Vagina (tissue), 2 donors: ENCODE data around the gene ACOX1.

Experiments used
- POLR2AphosphoS5 ChIP-seq, 2 donors: sonication (generic); formaldehyde crosslinking; IDR thresholded peaks; one replicate each; pipeline ENCODE4 v1.9.0; 2017; ENCODE audit warnings: antibody characterized with exemption in 2 of 2, mild to moderate bottlenecking in 2 of 2, low read depth in 1 of 2; ENCODE audit not compliant: insufficient read depth in 1 of 2
- TF ChIP-seq, protein P1 (sequence below), 3 experiments: fragments of 450-650 bp in 2 of 3; fragments of 200-600 bp in 1 of 3; sonication (generic) in 1 of 3; IDR thresholded peaks; one replicate each; pipeline ENCODE4 v1.5.1; 2017 to 2019; ENCODE audit warnings: antibody characterized with exemption in 3 of 3, mild to moderate bottlenecking in 2 of 3, moderate library complexity in 2 of 3

DNA sequence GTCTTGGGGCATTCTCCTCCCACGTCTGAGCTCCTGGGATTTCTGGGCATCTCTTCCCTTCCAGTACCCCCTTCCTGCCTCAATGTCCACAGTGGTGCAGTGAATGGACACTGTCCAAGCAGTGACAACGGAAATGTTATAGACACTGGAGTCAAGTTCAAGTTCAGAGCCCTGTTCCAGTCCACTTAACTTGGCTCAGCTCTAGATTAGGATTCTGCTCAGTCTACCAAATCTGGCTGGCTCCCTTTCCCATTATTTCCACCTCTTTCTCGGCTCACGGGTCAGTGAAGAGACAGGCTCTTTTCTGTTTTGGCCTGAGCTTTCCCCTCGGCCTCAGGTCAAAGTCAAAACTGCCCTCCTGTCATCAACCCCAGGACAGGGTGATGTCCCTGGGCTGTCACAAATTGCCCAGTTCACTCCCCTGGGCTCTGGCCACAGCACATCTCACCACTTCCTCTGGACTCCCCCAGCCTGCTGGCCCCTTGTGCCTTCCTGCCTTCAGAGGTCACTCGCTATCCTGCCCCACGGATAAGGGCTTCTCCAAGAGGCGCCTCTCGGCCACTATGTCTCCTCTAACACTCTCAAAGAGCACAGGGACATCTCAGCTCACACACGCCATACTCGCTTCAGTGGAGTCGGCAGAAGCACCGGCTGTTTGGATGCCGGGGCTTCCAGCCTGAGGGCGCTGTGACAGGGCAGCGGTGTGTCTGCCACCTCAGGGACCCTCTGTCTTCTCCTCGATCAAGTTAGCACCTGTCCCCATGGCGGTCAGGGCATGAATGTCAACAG, 56.6 kb downstream of the ACOX1 start:
- TF ChIP-seq, protein P1, sequence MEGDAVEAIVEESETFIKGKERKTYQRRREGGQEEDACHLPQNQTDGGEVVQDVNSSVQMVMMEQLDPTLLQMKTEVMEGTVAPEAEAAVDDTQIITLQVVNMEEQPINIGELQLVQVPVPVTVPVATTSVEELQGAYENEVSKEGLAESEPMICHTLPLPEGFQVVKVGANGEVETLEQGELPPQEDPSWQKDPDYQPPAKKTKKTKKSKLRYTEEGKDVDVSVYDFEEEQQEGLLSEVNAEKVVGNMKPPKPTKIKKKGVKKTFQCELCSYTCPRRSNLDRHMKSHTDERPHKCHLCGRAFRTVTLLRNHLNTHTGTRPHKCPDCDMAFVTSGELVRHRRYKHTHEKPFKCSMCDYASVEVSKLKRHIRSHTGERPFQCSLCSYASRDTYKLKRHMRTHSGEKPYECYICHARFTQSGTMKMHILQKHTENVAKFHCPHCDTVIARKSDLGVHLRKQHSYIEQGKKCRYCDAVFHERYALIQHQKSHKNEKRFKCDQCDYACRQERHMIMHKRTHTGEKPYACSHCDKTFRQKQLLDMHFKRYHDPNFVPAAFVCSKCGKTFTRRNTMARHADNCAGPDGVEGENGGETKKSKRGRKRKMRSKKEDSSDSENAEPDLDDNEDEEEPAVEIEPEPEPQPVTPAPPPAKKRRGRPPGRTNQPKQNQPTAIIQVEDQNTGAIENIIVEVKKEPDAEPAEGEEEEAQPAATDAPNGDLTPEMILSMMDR (IDR thresholded peaks at IDR 0.05) = no peak
- TF ChIP-seq POLR2AphosphoS5 (IDR thresholded peaks at IDR 0.05; ENCODE audit: insufficient read depth in 1 of 2, low read depth in 1 of 2) = no peak
